ENCODE results near the gene AFMID. TPM values are rescaled to one million over a fixed set of nuclear protein-coding genes. Genes with fewer than 3 reads are reported as not detected.

Gene AFMID
- total and polyA plus RNA-seq, 2 of the 13 experiments (the other 11 are each of a cell fraction or from before 2014, with no cell fraction given) = 249 to 270 TPM

DNA sequence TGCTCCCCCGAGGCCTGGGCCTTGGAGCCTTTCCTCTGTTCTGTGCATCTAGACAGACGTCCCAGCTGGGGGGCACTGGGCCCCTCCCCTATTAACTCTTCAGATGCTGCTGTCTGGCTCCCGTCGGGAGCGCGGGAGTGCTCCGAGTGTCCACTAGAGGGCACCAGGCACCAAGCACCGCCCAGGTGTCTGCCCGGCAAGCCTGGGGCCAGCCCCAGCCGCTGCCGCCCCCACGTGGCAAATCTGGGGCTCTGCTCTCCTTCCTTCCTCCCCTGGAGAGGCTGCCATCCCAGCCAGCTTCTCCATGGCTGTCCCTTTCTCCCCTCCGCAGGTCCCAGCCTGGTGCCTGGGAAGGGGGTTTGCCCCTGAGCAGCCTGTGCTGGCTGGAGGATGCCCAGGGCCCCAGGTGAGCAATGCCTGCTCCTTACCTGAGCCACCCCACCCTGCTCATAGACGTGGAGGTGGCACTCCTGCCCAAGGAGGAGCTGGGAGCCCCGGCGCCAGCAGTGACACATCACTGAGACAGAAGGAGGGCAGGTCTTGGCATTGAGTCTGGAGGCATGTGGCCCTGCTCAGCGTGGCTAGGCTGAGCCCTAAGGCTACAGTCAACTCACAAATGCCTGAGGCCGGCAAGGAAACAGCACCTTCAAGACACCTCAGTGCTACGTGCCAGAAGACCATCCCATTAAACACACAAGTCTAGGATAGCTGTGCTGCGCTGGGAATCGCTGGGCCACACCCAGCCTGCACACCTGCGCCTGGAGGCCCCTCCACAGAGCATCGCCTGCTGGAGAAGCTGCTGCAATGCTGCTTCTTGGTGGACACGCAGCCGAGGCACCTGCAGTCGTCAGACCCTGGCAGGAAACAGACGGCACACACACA lies 64.0 kb downstream of the AFMID start (continued):
- TF ChIP-seq ELF1 (CRISPR knock-in tag; IDR thresholded peaks at IDR 0.05) = peak; percentile 70
- no peak for TF ChIP-seq ZBTB1 (CRISPR knock-in tag; IDR thresholded peaks at IDR 0.05; ENCODE audit: borderline replicate concordance)
- TF ChIP-seq, protein P1, sequence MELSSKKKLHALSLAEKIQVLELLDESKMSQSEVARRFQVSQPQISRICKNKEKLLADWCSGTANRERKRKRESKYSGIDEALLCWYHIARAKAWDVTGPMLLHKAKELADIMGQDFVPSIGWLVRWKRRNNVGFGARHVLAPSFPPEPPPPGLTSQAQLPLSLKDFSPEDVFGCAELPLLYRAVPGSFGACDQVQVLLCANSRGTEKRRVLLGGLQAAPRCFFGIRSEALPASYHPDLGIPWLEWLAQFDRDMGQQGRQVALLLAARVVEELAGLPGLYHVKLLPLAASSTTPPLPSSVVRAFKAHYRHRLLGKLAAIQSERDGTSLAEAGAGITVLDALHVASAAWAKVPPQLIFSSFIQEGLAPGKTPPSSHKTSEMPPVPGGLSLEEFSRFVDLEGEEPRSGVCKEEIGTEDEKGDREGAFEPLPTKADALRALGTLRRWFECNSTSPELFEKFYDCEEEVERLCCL (CRISPR knock-in tag; IDR thresholded peaks at IDR 0.05; ENCODE audit: borderline replicate concordance) = no peak
- TF ChIP-seq RARA (CRISPR knock-in tag; IDR thresholded peaks at IDR 0.05) = peak; percentile 50; the same call in 1 of the 2 replicates
- peak; percentile 49; the same call in 1 of the 2 replicates for TF ChIP-seq MTA1 (CRISPR knock-in tag; IDR thresholded peaks at IDR 0.05; ENCODE audit: borderline replicate concordance)
- peak; percentile 88; the same call in 1 of the 2 replicates for TF ChIP-seq ZNF788 (CRISPR knock-in tag; IDR thresholded peaks at IDR 0.05; ENCODE audit: borderline replicate concordance)
- peak; percentile 58; the same call in 1 of the 2 replicates for TF ChIP-seq BHLHE40 (IDR thresholded peaks at IDR 0.05; ENCODE audit: low read length)
- TF ChIP-seq, protein P2, sequence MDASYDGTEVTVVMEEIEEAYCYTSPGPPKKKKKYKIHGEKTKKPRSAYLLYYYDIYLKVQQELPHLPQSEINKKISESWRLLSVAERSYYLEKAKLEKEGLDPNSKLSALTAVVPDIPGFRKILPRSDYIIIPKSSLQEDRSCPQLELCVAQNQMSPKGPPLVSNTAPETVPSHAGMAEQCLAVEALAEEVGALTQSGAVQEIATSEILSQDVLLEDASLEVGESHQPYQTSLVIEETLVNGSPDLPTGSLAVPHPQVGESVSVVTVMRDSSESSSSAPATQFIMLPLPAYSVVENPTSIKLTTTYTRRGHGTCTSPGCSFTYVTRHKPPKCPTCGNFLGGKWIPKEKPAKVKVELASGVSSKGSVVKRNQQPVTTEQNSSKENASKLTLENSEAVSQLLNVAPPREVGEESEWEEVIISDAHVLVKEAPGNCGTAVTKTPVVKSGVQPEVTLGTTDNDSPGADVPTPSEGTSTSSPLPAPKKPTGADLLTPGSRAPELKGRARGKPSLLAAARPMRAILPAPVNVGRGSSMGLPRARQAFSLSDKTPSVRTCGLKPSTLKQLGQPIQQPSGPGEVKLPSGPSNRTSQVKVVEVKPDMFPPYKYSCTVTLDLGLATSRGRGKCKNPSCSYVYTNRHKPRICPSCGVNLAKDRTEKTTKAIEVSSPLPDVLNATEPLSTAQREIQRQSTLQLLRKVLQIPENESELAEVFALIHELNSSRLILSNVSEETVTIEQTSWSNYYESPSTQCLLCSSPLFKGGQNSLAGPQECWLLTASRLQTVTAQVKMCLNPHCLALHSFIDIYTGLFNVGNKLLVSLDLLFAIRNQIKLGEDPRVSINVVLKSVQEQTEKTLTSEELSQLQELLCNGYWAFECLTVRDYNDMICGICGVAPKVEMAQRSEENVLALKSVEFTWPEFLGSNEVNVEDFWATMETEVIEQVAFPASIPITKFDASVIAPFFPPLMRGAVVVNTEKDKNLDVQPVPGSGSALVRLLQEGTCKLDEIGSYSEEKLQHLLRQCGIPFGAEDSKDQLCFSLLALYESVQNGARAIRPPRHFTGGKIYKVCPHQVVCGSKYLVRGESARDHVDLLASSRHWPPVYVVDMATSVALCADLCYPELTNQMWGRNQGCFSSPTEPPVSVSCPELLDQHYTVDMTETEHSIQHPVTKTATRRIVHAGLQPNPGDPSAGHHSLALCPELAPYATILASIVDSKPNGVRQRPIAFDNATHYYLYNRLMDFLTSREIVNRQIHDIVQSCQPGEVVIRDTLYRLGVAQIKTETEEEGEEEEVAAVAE (CRISPR knock-in tag; IDR thresholded peaks at IDR 0.05; ENCODE audit: borderline replicate concordance) = peak; percentile 71; the same call in 1 of the 2 replicates
- peak; percentile 75; the same call in 1 of the 2 replicates for TF ChIP-seq NRL (CRISPR knock-in tag; IDR thresholded peaks at IDR 0.05; ENCODE audit: borderline replicate concordance)
- TF ChIP-seq ETV5 (CRISPR knock-in tag; IDR thresholded peaks at IDR 0.05; ENCODE audit: borderline replicate concordance) = peak; percentile 66; the same call in 1 of the 2 replicates
- TF ChIP-seq, protein P3, sequence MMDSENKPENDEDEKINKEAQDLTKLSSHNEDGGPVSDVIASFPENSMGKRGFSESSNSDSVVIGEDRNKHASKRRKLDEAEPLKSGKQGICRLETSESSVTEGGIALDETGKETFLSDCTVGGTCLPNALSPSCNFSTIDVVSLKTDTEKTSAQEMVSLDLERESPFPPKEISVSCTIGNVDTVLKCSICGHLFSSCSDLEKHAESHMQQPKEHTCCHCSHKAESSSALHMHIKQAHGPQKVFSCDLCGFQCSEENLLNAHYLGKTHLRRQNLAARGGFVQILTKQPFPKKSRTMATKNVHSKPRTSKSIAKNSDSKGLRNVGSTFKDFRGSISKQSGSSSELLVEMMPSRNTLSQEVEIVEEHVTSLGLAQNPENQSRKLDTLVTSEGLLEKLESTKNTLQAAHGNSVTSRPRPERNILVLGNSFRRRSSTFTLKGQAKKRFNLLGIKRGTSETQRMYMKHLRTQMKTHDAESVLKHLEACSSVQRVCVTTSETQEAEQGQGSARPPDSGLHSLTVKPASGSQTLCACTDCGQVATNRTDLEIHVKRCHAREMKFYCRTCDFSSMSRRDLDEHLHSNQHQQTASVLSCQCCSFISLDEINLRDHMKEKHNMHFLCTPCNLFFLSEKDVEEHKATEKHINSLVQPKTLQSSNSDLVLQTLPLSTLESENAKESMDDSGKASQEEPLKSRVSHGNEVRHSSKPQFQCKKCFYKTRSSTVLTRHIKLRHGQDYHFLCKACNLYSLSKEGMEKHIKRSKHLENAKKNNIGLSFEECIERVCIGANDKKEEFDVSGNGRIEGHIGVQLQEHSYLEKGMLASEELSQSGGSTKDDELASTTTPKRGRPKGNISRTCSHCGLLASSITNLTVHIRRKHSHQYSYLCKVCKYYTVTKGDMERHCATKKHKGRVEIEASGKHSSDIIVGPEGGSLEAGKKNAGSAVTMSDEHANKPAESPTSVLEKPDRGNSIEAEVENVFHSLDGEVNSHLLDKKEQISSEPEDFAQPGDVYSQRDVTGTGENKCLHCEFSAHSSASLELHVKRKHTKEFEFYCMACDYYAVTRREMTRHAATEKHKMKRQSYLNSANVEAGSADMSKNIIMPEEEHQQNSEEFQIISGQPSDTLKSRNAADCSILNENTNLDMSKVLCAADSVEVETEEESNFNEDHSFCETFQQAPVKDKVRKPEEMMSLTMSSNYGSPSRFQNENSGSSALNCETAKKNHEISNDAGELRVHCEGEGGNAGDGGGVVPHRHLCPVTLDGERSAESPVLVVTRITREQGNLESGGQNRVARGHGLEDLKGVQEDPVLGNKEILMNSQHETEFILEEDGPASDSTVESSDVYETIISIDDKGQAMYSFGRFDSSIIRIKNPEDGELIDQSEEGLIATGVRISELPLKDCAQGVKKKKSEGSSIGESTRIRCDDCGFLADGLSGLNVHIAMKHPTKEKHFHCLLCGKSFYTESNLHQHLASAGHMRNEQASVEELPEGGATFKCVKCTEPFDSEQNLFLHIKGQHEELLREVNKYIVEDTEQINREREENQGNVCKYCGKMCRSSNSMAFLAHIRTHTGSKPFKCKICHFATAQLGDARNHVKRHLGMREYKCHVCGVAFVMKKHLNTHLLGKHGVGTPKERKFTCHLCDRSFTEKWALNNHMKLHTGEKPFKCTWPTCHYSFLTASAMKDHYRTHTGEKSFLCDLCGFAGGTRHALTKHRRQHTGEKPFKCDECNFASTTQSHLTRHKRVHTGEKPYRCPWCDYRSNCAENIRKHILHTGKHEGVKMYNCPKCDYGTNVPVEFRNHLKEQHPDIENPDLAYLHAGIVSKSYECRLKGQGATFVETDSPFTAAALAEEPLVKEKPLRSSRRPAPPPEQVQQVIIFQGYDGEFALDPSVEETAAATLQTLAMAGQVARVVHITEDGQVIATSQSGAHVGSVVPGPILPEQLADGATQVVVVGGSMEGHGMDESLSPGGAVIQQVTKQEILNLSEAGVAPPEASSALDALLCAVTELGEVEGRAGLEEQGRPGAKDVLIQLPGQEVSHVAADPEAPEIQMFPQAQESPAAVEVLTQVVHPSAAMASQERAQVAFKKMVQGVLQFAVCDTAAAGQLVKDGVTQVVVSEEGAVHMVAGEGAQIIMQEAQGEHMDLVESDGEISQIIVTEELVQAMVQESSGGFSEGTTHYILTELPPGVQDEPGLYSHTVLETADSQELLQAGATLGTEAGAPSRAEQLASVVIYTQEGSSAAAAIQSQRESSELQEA (CRISPR knock-in tag; IDR thresholded peaks at IDR 0.05; ENCODE audit: not compliant biosample characterization) = no peak
- peak; percentile 87; the same call in 1 of the 2 replicates for TF ChIP-seq SMAD3 (CRISPR knock-in tag; IDR thresholded peaks at IDR 0.05)

Measured in HepG2 (cell line).